Stimulated activated CD8-positive, alpha-beta memory T cell treated with anti-CD3 and anti-CD28 coated beads, Interleukin-4, amount 100 ng/mL, for 4 hours (primary cell): ENCODE measurements around the gene ZNF587B.
"Not testable (repeated sequence)": the region's sequence is repeated elsewhere in the genome, so short reads cannot be mapped to it uniquely, and the experiment has no call there.

Source experiments
- DNase-seq, 2 donors: peaks; one replicate each; pipeline ENCODE4 v3.0.0-alpha.2; 2020; ENCODE audit warnings: low read depth in 2 of 2, low spot score in 1 of 2

The ZNF587B gene

GRCh38 chr19:57818378-57818777 lies 11.7 kb upstream of the ZNF587B start:
- DNase-seq, result no peak

- peak; percentile 53 to 65 for DNase-seq
Measured at GRCh38 chr19:57819475-57820148, 10.5 kb upstream of the ZNF587B start.

GRCh38 chr19:57820599-57820998 lies 9.5 kb upstream of the ZNF587B start:
- DNase-seq, result no peak

GRCh38 chr19:57821095-57821494 lies 9.0 kb upstream of the ZNF587B start:
- not testable (repeated sequence) for DNase-seq

GRCh38 chr19:57821501-57821900 lies 8.6 kb upstream of the ZNF587B start:
- not testable (repeated sequence) for DNase-seq

GRCh38 chr19:57823155-57823554 lies 6.9 kb upstream of the ZNF587B start:
- not testable (repeated sequence) for DNase-seq

- DNase-seq, result not testable (repeated sequence)
Measured at GRCh38 chr19:57823608-57824007, 6.5 kb upstream of the ZNF587B start.

- DNase-seq, result no peak
Measured at GRCh38 chr19:57825511-57825910, 4.6 kb upstream of the ZNF587B start.

- DNase-seq, result no peak
Measured at GRCh38 chr19:57829316-57829715, 783 bp upstream of the ZNF587B start.

- DNase-seq, result not testable (repeated sequence)
Measured at GRCh38 chr19:57836991-57837390, 6.9 kb downstream of the ZNF587B start.

- not testable (repeated sequence) for DNase-seq
Measured at GRCh38 chr19:57838622-57839191, 8.6 kb downstream of the ZNF587B start.

GRCh38 chr19:57841122-57841763 lies 11.1 kb downstream of the ZNF587B start:
- DNase-seq, result no peak

- DNase-seq, result not testable (repeated sequence)
Measured at GRCh38 chr19:57847164-57847563, 17.1 kb downstream of the ZNF587B start.

GRCh38 chr19:57849162-57849665 lies 19.1 kb downstream of the ZNF587B start:
- DNase-seq, result not testable (repeated sequence)

GRCh38 chr19:57849666-57850473 lies 19.8 kb downstream of the ZNF587B start, which contains the start of gene ZNF587:
ZNF587 (plus strand) TSS chr19:57849859; CDS start chr19:57850039, 180 bp downstream.
- DNase-seq, result peak; percentile 65 to 70

- no peak for DNase-seq
Measured at GRCh38 chr19:57850553-57851017, 20.5 kb downstream of the ZNF587B start.

- not testable (repeated sequence) for DNase-seq
Measured at GRCh38 chr19:57851812-57852603, 21.9 kb downstream of the ZNF587B start.

- not testable (repeated sequence) for DNase-seq
Measured at GRCh38 chr19:57854117-57854516, 24.0 kb downstream of the ZNF587B start.

- not testable (repeated sequence) for DNase-seq
Measured at GRCh38 chr19:57862351-57862750, 32.3 kb downstream of the ZNF587B start.

- DNase-seq, result no peak
Measured at GRCh38 chr19:57867868-57868492, 37.9 kb downstream of the ZNF587B start.
